H1 (cell line): ENCODE data around the gene SRRT. TPM values are rescaled to one million over a fixed set of nuclear protein-coding genes. Genes with fewer than 3 reads are reported as not detected.

ENCODE experiments used
- ATF2 ChIP-seq: IDR thresholded peaks from 2 replicates; pipeline ENCODE4 v1.6.1; 2012; ENCODE audit warnings: low read length, inconsistent platforms
- BRCA1 ChIP-seq: IDR thresholded peaks from 2 replicates; pipeline ENCODE4 v1.6.1; 2012; ENCODE audit warnings: low read depth, low read length, improper control_type of control experiment
- CBX5 ChIP-seq: fragments of 300-800, 300-1000 bp; sonication (generic); IDR thresholded peaks from 2 replicates; pipeline ENCODE4 v1.7.1; 2016; ENCODE audit warnings: antibody characterized with exemption, low read length, low read depth
- CHD7 ChIP-seq: fragments of 300-600 bp; sonication (generic); IDR thresholded peaks from 2 replicates; pipeline ENCODE4 v1.7.1; 2012; ENCODE audit warnings: low read length, moderate library complexity, mild to moderate bottlenecking, inconsistent platforms; ENCODE audit not compliant: insufficient replicate concordance
- POLR2AphosphoS5 ChIP-seq: IDR thresholded peaks from 2 replicates; pipeline ENCODE4 v1.6.1; 2011; ENCODE audit warnings: low read depth, low read length
- SAP30 ChIP-seq: fragments of 300-600 bp; sonication (generic); IDR thresholded peaks from 2 replicates; pipeline ENCODE4 v1.7.1; 2012; ENCODE audit warnings: low read length, moderate library complexity, mild to moderate bottlenecking, inconsistent platforms; ENCODE audit not compliant: insufficient read depth, insufficient replicate concordance
- SP4 ChIP-seq: IDR thresholded peaks from 2 replicates; pipeline ENCODE4 v1.6.1; 2012; ENCODE audit warnings: low read length, inconsistent platforms
- polyA plus RNA-seq, 7 experiments: library from polyadenylated mRNA; depleted of rRNA in 3 of 7; stranded (reverse) in 5 of 7; unstranded in 2 of 7; fragments of >200 nt in 5 of 7; fragments of 200-250 nt in 2 of 7; gene quantifications; 1 replicate in 5 of 7; 2 replicates in 1 of 7; 4 replicates in 1 of 7; pipeline versions ENCODE4 v1.2.1 to v1.2.3, GENCODE V29; 2011 to 2013; ENCODE audit warnings: missing spikeins in 2 of 7, mixed read lengths in 2 of 7
- total RNA-seq: library from RNA; stranded (reverse); fragmentation: NEBNext Ultra II Directional; extraction: Animal tissue kit (Norgen Biotek cat#: 25700); gene quantifications from 2 replicates; pipeline ENCODE4 v1.2.1, GENCODE V29; 2021

Gene SRRT
- total and polyA plus RNA-seq, 2 of the 8 experiments (the other 6 are each of a cell fraction or from before 2014, with no cell fraction given): 66.7 to 237 TPM

GRCh38 chr7:100852048-100852872 lies 22.6 kb upstream of the SRRT start, which contains the start of gene SLC12A9 (continued):
- TF ChIP-seq CHD7 (no peak), POLR2AphosphoS5 (no peak), SP4 (no peak), ATF2 (peak; percentile 31; the same call in 1 of the 2 replicates), SAP30 (peak; percentile 85), CBX5 (no peak), BRCA1 (no peak)
